ENCODE measurements around the gene MOCOS.

DNA sequence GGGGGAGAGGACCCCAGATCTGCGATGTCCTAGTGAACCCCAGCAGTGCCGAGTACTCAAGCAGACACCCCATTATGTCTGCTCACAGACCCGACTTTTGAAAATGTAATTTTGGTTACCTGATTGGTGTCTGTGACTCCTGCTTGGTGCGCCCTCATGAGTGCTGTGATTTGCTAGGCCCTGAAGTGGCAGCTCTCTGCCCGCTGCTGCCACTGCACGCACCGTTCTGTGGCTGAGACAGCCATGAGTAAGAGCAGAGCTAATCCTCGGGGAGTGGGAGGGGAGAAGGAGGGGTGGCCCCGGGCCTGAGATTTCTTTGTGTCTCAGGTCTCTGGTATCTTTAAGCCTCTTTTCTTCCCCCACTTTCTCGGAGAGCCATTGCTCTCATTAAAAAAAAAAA lies 128.4 kb downstream of the MOCOS start:
- TF ChIP-seq, protein P1, sequence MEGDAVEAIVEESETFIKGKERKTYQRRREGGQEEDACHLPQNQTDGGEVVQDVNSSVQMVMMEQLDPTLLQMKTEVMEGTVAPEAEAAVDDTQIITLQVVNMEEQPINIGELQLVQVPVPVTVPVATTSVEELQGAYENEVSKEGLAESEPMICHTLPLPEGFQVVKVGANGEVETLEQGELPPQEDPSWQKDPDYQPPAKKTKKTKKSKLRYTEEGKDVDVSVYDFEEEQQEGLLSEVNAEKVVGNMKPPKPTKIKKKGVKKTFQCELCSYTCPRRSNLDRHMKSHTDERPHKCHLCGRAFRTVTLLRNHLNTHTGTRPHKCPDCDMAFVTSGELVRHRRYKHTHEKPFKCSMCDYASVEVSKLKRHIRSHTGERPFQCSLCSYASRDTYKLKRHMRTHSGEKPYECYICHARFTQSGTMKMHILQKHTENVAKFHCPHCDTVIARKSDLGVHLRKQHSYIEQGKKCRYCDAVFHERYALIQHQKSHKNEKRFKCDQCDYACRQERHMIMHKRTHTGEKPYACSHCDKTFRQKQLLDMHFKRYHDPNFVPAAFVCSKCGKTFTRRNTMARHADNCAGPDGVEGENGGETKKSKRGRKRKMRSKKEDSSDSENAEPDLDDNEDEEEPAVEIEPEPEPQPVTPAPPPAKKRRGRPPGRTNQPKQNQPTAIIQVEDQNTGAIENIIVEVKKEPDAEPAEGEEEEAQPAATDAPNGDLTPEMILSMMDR (IDR thresholded peaks at IDR 0.05; ENCODE audit: low read depth, low read length, missing input control) = no peak
- TF ChIP-seq, protein P2, sequence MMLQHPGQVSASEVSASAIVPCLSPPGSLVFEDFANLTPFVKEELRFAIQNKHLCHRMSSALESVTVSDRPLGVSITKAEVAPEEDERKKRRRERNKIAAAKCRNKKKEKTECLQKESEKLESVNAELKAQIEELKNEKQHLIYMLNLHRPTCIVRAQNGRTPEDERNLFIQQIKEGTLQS (IDR thresholded peaks at IDR 0.05) = no peak
- TF ChIP-seq, protein P3, sequence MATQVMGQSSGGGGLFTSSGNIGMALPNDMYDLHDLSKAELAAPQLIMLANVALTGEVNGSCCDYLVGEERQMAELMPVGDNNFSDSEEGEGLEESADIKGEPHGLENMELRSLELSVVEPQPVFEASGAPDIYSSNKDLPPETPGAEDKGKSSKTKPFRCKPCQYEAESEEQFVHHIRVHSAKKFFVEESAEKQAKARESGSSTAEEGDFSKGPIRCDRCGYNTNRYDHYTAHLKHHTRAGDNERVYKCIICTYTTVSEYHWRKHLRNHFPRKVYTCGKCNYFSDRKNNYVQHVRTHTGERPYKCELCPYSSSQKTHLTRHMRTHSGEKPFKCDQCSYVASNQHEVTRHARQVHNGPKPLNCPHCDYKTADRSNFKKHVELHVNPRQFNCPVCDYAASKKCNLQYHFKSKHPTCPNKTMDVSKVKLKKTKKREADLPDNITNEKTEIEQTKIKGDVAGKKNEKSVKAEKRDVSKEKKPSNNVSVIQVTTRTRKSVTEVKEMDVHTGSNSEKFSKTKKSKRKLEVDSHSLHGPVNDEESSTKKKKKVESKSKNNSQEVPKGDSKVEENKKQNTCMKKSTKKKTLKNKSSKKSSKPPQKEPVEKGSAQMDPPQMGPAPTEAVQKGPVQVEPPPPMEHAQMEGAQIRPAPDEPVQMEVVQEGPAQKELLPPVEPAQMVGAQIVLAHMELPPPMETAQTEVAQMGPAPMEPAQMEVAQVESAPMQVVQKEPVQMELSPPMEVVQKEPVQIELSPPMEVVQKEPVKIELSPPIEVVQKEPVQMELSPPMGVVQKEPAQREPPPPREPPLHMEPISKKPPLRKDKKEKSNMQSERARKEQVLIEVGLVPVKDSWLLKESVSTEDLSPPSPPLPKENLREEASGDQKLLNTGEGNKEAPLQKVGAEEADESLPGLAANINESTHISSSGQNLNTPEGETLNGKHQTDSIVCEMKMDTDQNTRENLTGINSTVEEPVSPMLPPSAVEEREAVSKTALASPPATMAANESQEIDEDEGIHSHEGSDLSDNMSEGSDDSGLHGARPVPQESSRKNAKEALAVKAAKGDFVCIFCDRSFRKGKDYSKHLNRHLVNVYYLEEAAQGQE (IDR thresholded peaks at IDR 0.05) = no peak
- TF ChIP-seq EGR1 (IDR thresholded peaks at IDR 0.05; ENCODE audit: low read depth in 2 of 2) = no peak

Data from liver (tissue), 3 donors.